GM12892 (cell line): ENCODE data around the gene VPS13D.

ENCODE experiments used
- POLR2A ChIP-seq: IDR thresholded peaks from 2 replicates; pipeline ENCODE4 v1.6.1; 2011; ENCODE audit warnings: low read depth, low read length, control low read depth
- POLR2AphosphoS5 ChIP-seq: IDR thresholded peaks from 2 replicates; pipeline ENCODE4 v1.6.1; 2011; ENCODE audit warnings: low read depth, low read length, control low read depth

- TF ChIP-seq POLR2A: no peak
- TF ChIP-seq POLR2AphosphoS5: no peak
Measured at GRCh38 chr1:12540580-12541273, 310.9 kb downstream of the VPS13D start.
